ENCODE measurements around the gene INPP5D. TPM values are rescaled to one million over a fixed set of nuclear protein-coding genes. Genes with fewer than 3 reads are reported as not detected.

Gene INPP5D
- total and polyA plus RNA-seq, 2 of the 13 experiments (the other 11 are each of a cell fraction or from before 2014, with no cell fraction given) = 16.7 to 18.0 TPM

DNA sequence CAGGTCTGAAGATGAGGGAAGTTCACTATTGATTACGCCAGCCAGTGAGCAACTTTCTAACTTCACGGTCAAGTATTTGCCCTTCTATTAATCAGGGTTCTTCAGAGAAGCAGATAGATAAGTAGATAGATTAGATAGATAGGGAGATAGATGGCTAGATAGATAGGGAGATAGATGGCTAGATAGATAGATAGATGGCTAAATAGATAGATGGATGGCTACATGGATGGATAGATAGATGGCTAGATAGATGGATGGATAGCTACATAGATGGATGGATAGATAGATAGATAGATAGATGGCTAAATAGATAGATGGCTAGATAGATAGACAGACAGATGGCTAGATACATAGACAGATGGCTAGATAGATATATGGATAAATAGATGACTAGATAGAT, 4.8 kb upstream of the INPP5D start:
- in situ Hi-C loops (cut with HindIII; ENCODE audit: extremely low pct_ligation_motif_present, low pct_unique_long_range_greater_than_20kb) (no loop called here), intact Hi-C loops (cut with micrococcal nuclease; ENCODE audit: unreplicated experiment) (no loop called here)
- H3K36me3 ChIP-seq (replicated peaks in 1 of 2; ENCODE audit: control insufficient read depth in 1 of 2, insufficient read depth in 2 of 2, low read length in 2 of 2) = no peaks in the 10 kb centered on the region
- no peak overlapping the region for H3K9ac ChIP-seq (ENCODE audit: insufficient read depth, low read depth, low read length)
- no peak for ATAC-seq
- no peaks in the 10 kb centered on the region for H3K79me2 ChIP-seq (ENCODE audit: insufficient read depth, low read length)
- H3K27ac ChIP-seq (ENCODE audit: extremely low read length, insufficient read depth, low read length) = no peak overlapping the region
- H4K20me1 ChIP-seq (ENCODE audit: insufficient read depth, low read length) = no peaks in the 10 kb centered on the region
- DNase-seq (ENCODE audit: low spot score) = no peak
- peaks cover 34% of the 10 kb centered on the region for H3K4me1 ChIP-seq (ENCODE audit: insufficient read depth, low read length)
- POLR2A ChIA-PET = no interaction called here
- WGBS (ENCODE audit: low lambda C conversion rate) = 25% methylated on average over 2 of the region's 2 CpGs
- H2AFZ ChIP-seq (ENCODE audit: low read length) = no peak overlapping the region
- H3K9me3 ChIP-seq (ENCODE audit: low read length) = no peaks in the 10 kb centered on the region
- no peak overlapping the region for H3K4me3 ChIP-seq (replicated peaks in 1 of 3; ENCODE audit: insufficient read depth in 1 of 3, low read depth in 2 of 3, low read length in 3 of 3)
- FAIRE-seq = no peak
- peaks cover 0 to 15% of the 10 kb centered on the region in 2 experiments; a peak in 3 of 5 replicates for H3K27me3 ChIP-seq (ENCODE audit: control insufficient read depth in 1 of 2, insufficient read depth in 2 of 2, low read length in 2 of 2)
- no peak for TF ChIP-seq ZSCAN9 (CRISPR knock-in tag; IDR thresholded peaks at IDR 0.05; ENCODE audit: borderline replicate concordance)
- TF ChIP-seq MTA1 (CRISPR knock-in tag; IDR thresholded peaks at IDR 0.05; ENCODE audit: borderline replicate concordance) = no peak
- no peak for TF ChIP-seq ZBTB3 (CRISPR knock-in tag; IDR thresholded peaks at IDR 0.05; ENCODE audit: borderline replicate concordance, low read depth)
- no peak for TF ChIP-seq SALL2 (CRISPR knock-in tag; IDR thresholded peaks at IDR 0.05)
- no peak for TF ChIP-seq NFYB (CRISPR knock-in tag; IDR thresholded peaks at IDR 0.05)
- no peak for TF ChIP-seq KDM1A (CRISPR knock-in tag; IDR thresholded peaks at IDR 0.05)
- TF ChIP-seq ONECUT2 (CRISPR knock-in tag; IDR thresholded peaks at IDR 0.05) = no peak
- no peak for TF ChIP-seq GPN1 (CRISPR knock-in tag; IDR thresholded peaks at IDR 0.05; ENCODE audit: borderline replicate concordance)
- TF ChIP-seq, protein P1, sequence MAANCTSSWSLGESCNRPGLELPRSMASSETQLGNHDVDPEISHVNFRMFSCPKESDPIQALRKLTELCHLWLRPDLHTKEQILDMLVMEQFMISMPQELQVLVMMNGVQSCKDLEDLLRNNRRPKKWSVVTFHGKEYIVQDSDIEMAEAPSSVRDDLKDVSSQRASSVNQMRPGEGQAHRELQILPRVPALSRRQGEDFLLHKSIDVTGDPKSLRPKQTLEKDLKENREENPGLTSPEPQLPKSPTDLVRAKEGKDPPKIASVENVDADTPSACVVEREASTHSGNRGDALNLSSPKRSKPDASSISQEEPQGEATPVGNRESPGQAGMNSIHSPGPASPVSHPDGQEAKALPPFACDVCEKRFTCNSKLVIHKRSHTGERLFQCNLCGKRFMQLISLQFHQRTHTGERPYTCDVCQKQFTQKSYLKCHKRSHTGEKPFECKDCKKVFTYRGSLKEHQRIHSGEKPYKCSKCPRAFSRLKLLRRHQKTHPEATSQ (CRISPR knock-in tag; IDR thresholded peaks at IDR 0.05; ENCODE audit: borderline replicate concordance) = no peak
- TF ChIP-seq, protein P2, sequence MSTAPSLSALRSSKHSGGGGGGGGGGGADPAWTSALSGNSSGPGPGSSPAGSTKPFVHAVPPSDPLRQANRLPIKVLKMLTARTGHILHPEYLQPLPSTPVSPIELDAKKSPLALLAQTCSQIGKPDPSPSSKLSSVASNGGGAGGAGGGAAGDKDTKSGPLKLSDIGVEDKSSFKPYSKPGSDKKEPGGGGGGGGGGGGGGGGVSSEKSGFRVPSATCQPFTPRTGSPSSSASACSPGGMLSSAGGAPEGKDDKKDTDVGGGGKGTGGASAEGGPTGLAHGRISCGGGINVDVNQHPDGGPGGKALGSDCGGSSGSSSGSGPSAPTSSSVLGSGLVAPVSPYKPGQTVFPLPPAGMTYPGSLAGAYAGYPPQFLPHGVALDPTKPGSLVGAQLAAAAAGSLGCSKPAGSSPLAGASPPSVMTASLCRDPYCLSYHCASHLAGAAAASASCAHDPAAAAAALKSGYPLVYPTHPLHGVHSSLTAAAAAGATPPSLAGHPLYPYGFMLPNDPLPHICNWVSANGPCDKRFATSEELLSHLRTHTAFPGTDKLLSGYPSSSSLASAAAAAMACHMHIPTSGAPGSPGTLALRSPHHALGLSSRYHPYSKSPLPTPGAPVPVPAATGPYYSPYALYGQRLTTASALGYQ (CRISPR knock-in tag; IDR thresholded peaks at IDR 0.05) = no peak
- TF ChIP-seq, protein P3, sequence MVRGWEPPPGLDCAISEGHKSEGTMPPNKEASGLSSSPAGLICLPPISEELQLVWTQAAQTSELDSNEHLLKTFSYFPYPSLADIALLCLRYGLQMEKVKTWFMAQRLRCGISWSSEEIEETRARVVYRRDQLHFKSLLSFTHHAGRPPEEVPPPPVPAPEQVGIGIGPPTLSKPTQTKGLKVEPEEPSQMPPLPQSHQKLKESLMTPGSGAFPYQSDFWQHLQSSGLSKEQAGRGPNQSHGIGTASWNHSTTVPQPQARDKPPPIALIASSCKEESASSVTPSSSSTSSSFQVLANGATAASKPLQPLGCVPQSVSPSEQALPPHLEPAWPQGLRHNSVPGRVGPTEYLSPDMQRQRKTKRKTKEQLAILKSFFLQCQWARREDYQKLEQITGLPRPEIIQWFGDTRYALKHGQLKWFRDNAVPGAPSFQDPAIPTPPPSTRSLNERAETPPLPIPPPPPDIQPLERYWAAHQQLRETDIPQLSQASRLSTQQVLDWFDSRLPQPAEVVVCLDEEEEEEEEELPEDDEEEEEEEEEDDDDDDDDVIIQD (CRISPR knock-in tag; IDR thresholded peaks at IDR 0.05; ENCODE audit: low read depth) = no peak
- TF ChIP-seq NR2F6 (IDR thresholded peaks at IDR 0.05) = no peak
- TF ChIP-seq NR2F6 (CRISPR knock-in tag; IDR thresholded peaks at IDR 0.05) = no peak
- TF ChIP-seq SMC3 (IDR thresholded peaks at IDR 0.05; ENCODE audit: low read length) = no peak
- BruUV-seq (replicated peaks) = no TSS peak
- CTCF ChIA-PET (ENCODE audit: low intra/inter-chr PET ratio, low total read pairs) = no interaction called here
- no peak overlapping the region for H3K4me2 ChIP-seq (ENCODE audit: low read depth, low read length)
